ES-I3 (cell line): ENCODE data around the gene PKD2L2.
"Not testable (repeated sequence)": the region's sequence is repeated elsewhere in the genome, so short reads cannot be mapped to it uniquely, and the experiment has no call there.

Source experiments
- H3K36me3 ChIP-seq: 2 replicates; pipeline ENCODE4 v1.6.1; 2013; ENCODE audit warnings: mild to moderate bottlenecking, low read length, control low read depth, moderate library complexity; ENCODE audit not compliant: insufficient read depth
- H3K4me1 ChIP-seq: 2 replicates; pipeline ENCODE4 v1.6.1; 2013; ENCODE audit warnings: mild to moderate bottlenecking, control low read depth, low read length; ENCODE audit not compliant: insufficient read depth
- H3K9ac ChIP-seq: 2 replicates; pipeline ENCODE4 v1.6.1; 2013; ENCODE audit warnings: low read depth, mild to moderate bottlenecking, low read length, moderate library complexity
- H3K9me3 ChIP-seq: 2 replicates; pipeline ENCODE4 v1.6.1; 2013; ENCODE audit warnings: mild to moderate bottlenecking, low read length, moderate library complexity; ENCODE audit not compliant: control insufficient read depth, insufficient read depth

PKD2L2 gene

GRCh38 chr5:137888863-137889759 is at the start of gene PKD2L2:
Gene PKD2L2, plus strand, starts transcription at chr5:137889457. Its CDS starts 35 bp downstream, at chr5:137889492.
- Histone ChIP-seq H3K9ac (no peak within 1 kb of the TSS), H3K36me3 (no peaks in the 10 kb centered on the region), H3K4me1 (peaks cover 13% of the 10 kb centered on the region), H3K9me3 (no peaks in the 10 kb centered on the region)

DNA sequence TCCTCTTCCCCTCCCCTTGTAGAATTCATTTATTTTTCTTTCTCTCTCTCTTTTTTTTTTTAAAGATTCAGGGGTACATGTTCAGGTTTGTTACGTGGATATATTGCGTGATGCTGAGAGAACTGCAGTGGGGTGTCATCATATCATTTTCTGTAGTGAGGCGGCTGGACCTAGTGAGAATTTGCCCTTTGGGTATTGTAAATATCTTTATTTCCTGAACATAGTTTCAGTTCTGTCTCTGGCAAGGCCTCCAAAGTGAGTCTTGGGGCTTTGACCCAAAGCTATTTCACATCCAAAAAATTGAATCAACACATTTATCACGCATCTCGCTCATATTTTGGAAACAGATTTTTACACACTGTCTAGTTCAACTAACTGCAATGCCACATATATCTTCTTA is 47.0 kb upstream of the PKD2L2 start:
- Histone ChIP-seq H3K36me3 (no peaks in the 10 kb centered on the region), H3K9ac (no peak overlapping the region), H3K4me1 (no peaks in the 10 kb centered on the region), H3K9me3 (no peaks in the 10 kb centered on the region)

GRCh38 chr5:137843676-137844299 is 45.5 kb upstream of the PKD2L2 start:
- Histone ChIP-seq H3K9me3 (no peaks in the 10 kb centered on the region), H3K9ac (no peak overlapping the region), H3K4me1 (no peaks in the 10 kb centered on the region), H3K36me3 (no peaks in the 10 kb centered on the region)

DNA sequence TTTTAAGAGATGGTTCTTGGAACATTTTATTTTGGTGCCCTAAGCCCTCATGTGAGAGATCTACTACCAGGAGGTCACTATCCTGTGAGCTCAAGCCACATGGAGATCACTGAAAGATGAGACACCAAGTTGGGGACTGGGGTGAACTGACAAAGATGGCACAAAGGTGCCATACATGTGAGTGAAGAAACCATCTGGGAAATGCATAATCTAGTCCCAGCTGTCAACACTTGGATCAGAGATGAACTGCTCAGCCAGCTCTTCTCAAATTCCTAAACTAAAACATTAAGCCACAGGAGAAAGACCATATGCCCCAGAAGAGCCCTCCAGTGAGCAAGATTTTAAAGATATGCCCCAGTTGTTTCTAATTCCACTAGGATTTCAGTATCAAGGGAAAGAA is 43.8 kb upstream of the PKD2L2 start:
- no peaks in the 10 kb centered on the region for H3K36me3 ChIP-seq
- no peaks in the 10 kb centered on the region; the same call in 1 of the 2 replicates for H3K9me3 ChIP-seq
- H3K4me1 ChIP-seq, result no peaks in the 10 kb centered on the region
- H3K9ac ChIP-seq, result no peak overlapping the region

- no peaks in the 10 kb centered on the region; the same call in 1 of the 2 replicates for H3K9me3 ChIP-seq
- no peak overlapping the region for H3K9ac ChIP-seq
- H3K36me3 ChIP-seq, result no peaks in the 10 kb centered on the region
- H3K4me1 ChIP-seq, result no peaks in the 10 kb centered on the region
Observed at GRCh38 chr5:137847687-137848086, 41.6 kb upstream of the PKD2L2 start.

DNA sequence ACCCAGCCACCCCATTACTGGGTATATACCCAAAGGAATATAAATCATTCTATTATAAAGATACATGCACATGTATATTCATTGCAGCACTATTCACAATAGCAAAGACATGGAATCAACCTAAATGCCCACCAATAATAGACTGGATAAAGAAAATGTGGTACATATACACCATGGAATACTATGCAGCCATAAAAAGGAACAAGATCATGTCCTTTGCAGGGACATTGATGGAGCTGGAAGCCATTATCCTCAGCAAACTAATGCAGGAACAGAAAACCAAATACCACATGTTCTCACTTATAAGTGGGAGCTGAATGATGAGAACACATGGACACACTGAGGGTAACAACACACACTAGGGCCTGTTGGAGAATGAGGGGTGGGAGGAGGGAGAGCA is 36.1 kb upstream of the PKD2L2 start:
- H3K9ac ChIP-seq, H3K36me3 ChIP-seq, H3K9me3 ChIP-seq, H3K4me1 ChIP-seq: not testable (repeated sequence)

GRCh38 chr5:137856201-137856600 is 33.1 kb upstream of the PKD2L2 start:
- no peaks in the 10 kb centered on the region for H3K9me3 ChIP-seq
- no peaks in the 10 kb centered on the region for H3K4me1 ChIP-seq
- no peaks in the 10 kb centered on the region for H3K36me3 ChIP-seq
- H3K9ac ChIP-seq, result no peak overlapping the region

DNA sequence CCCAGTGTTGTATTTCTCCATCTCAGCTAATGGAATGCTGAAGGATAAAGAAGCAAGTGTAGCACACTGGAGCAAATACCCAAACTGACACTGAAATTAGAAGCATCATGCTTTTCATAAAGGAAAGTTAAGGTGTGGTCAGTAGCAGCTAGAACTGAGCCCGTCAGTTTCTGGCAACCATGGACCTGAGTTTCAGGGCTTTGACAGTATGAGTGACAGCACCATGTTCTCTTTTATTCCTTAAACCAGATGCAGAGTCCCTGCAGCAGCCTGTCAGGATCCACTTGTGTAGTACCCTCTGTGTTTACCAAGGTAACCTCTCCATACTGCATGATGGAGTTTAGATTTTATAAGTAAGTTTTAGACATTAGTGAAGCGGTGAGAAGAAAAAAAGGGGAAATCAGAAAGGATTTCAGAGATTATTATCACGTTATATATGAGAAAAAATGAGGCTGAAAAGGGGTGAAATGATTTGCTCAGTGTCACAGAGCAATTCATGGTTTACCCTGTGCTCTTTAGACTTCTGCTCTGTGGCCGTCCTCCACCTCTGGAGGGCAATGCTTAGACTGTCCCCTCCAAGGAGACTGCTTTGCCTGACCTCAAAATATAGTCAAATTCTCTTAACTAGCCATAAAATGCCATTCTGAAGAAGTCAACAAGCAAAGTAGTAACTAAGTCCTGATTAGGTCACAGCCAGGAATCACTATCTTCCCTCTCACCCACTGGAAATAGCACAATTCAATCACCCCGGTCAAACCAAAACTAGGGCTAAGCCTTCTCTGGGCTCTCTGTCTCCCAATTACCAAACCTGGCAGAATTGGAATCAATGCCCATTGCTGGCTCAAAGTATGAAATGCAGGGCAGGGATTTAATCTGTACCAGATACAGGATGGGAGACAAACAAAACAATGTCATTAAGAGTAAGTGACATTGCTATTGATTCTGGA is 32.1 kb upstream of the PKD2L2 start:
- Histone ChIP-seq H3K4me1 (no peaks in the 10 kb centered on the region), H3K9me3 (no peaks in the 10 kb centered on the region), H3K9ac (no peak overlapping the region), H3K36me3 (no peaks in the 10 kb centered on the region)

GRCh38 chr5:137858223-137858916 is 30.9 kb upstream of the PKD2L2 start:
- no peaks in the 10 kb centered on the region for H3K4me1 ChIP-seq
- H3K36me3 ChIP-seq, result no peaks in the 10 kb centered on the region
- no peak overlapping the region for H3K9ac ChIP-seq
- H3K9me3 ChIP-seq, result no peaks in the 10 kb centered on the region

- Histone ChIP-seq H3K4me1 (no peaks in the 10 kb centered on the region), H3K9me3 (no peaks in the 10 kb centered on the region), H3K36me3 (no peaks in the 10 kb centered on the region), H3K9ac (no peak overlapping the region)
Observed at GRCh38 chr5:137858954-137859353, 30.3 kb upstream of the PKD2L2 start.

- no peaks in the 10 kb centered on the region for H3K9me3 ChIP-seq
- H3K36me3 ChIP-seq, result no peaks in the 10 kb centered on the region
- no peaks in the 10 kb centered on the region for H3K4me1 ChIP-seq
- no peak overlapping the region for H3K9ac ChIP-seq
Observed at GRCh38 chr5:137862251-137862650, 27.0 kb upstream of the PKD2L2 start.

- H3K9ac ChIP-seq, H3K4me1 ChIP-seq, H3K36me3 ChIP-seq, H3K9me3 ChIP-seq: not testable (repeated sequence)
Observed at GRCh38 chr5:137863653-137864052, 25.6 kb upstream of the PKD2L2 start.

GRCh38 chr5:137866541-137867388 is 22.5 kb upstream of the PKD2L2 start:
- H3K4me1 ChIP-seq, result no peaks in the 10 kb centered on the region
- H3K9ac ChIP-seq, result no peak overlapping the region
- no peaks in the 10 kb centered on the region for H3K36me3 ChIP-seq
- no peaks in the 10 kb centered on the region for H3K9me3 ChIP-seq
